Stimulated activated naive CD8-positive, alpha-beta T cell treated with anti-CD3 and anti-CD28 coated beads, Interleukin-15, amount 100 ng/mL, for 72 hours (primary cell): ENCODE data around the gene KLK3.
A peak's percentile ranks its signal among the peaks of the same experiment; 100 is the strongest.

Source experiments
- ATAC-seq: fragments of 150-1000 bp; cut with Tn5 transposase; 2 replicates; pipeline ENCODE4 v1.10.0; 2021; ENCODE audit warnings: mild to moderate bottlenecking, moderate library complexity
- DNase-seq, 2 donors: peaks; one replicate each; pipeline ENCODE4 v3.0.0; 2021 to 2022
- H3K27ac Mint-ChIP-seq, 2 donors: one replicate each; pipeline ENCODE4 v1.8.0; 2022; ENCODE audit warnings: mild to moderate bottlenecking in 2 of 2, mixed read lengths in 2 of 2, moderate library complexity in 2 of 2
- H3K27me3 Mint-ChIP-seq: one replicate; pipeline ENCODE4 v1.8.0; 2022; ENCODE audit warnings: mixed read lengths
- H3K4me1 Mint-ChIP-seq: one replicate; pipeline ENCODE4 v1.8.0; 2022; ENCODE audit warnings: mild to moderate bottlenecking, mixed read lengths
- H3K4me3 Mint-ChIP-seq, 2 donors: one replicate each; pipeline ENCODE4 v1.8.0; 2022; ENCODE audit warnings: mild to moderate bottlenecking in 2 of 2, mixed read lengths in 2 of 2, moderate library complexity in 1 of 2
- H3K9me3 Mint-ChIP-seq, 2 donors: one replicate each; pipeline ENCODE4 v1.8.0; 2022; ENCODE audit warnings: mixed read lengths in 2 of 2

Gene KLK3

GRCh38 chr19:50897612-50898011 is 42.9 kb downstream of the KLK3 start:
- peaks cover 43% of the 10 kb centered on the region for H3K27me3 Mint-ChIP-seq
- peaks cover 0 to 14% of the 10 kb centered on the region in 2 donors for H3K9me3 Mint-ChIP-seq
- peak overlapping the region in 1 of 2 donors; percentile 16 for H3K27ac Mint-ChIP-seq
- ATAC-seq (no peak), DNase-seq (no peak)
- H3K4me3 Mint-ChIP-seq, result no peak overlapping the region
- H3K4me1 Mint-ChIP-seq, result no peaks in the 10 kb centered on the region

DNA sequence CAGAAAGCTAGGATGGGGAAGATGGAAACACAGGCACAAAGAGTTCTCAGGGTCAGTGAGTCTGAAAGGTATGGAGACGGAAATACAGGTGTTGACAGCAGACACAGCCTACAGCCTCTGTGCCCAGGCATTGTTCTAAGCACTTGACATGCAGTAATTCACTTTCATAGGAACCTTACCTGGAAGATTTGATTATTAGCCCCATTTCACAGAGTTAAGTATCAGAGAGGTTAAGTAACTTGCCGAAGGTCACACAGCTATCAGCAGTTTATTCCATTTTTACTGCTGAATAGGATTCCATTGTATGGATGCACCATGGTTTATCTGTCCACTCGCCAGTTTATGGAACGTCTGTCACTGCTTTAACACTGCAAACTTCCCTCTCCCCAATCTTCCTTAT is 43.3 kb downstream of the KLK3 start:
- Mint-ChIP-seq H3K4me1 (no peaks in the 10 kb centered on the region), H3K27ac (peak overlapping the region in 1 of 2 donors; percentile 16), H3K9me3 (peaks cover 0 to 14% of the 10 kb centered on the region in 2 donors), H3K4me3 (no peak overlapping the region), H3K27me3 (peaks cover 41% of the 10 kb centered on the region)
- ATAC-seq, result no peak
- DNase-seq, result no peak

- ATAC-seq (no peak), DNase-seq (no peak)
- H3K27me3 Mint-ChIP-seq, result peaks cover 49% of the 10 kb centered on the region
- H3K4me1 Mint-ChIP-seq, result no peaks in the 10 kb centered on the region
- H3K27ac Mint-ChIP-seq, result no peak overlapping the region
- no peak overlapping the region for H3K4me3 Mint-ChIP-seq
- H3K9me3 Mint-ChIP-seq, result peaks cover 0 to 8% of the 10 kb centered on the region in 2 donors
Measured at GRCh38 chr19:50899569-50899968, 44.9 kb downstream of the KLK3 start.

DNA sequence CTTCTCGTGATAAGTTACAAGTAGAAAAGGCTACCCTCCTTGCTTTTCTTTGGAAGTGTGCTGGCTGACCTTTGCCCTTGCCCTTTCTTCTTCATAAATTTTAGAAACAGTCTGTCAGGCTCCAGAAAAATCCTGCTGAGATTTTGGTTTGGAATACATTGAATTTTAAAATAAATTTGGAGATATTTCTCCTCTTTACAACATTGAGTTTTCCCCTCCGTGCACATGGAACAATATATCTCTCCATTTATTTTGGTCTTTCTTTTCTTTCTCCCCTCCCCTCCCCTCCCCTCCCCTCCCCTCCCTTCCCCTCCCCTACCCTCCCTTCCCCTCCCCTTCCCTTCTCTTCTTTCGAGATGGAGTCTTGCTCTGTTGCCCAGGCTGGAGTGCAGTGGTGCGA is 47.9 kb downstream of the KLK3 start:
- ATAC-seq (no peak), DNase-seq (no peak)
- Mint-ChIP-seq H3K27me3 (peaks cover 31% of the 10 kb centered on the region), H3K4me1 (no peaks in the 10 kb centered on the region), H3K4me3 (no peak overlapping the region), H3K27ac (no peak overlapping the region), H3K9me3 (no peaks in the 10 kb centered on the region)

GRCh38 chr19:50906217-50906616 is 51.5 kb downstream of the KLK3 start:
- DNase-seq, result peak in 1 of 2 donors; percentile 41
- Mint-ChIP-seq H3K4me1 (peaks cover 11% of the 10 kb centered on the region), H3K27ac (no peak overlapping the region), H3K27me3 (peaks cover 14% of the 10 kb centered on the region), H3K4me3 (no peak overlapping the region), H3K9me3 (no peaks in the 10 kb centered on the region)
- peak; percentile 56 for ATAC-seq

DNA sequence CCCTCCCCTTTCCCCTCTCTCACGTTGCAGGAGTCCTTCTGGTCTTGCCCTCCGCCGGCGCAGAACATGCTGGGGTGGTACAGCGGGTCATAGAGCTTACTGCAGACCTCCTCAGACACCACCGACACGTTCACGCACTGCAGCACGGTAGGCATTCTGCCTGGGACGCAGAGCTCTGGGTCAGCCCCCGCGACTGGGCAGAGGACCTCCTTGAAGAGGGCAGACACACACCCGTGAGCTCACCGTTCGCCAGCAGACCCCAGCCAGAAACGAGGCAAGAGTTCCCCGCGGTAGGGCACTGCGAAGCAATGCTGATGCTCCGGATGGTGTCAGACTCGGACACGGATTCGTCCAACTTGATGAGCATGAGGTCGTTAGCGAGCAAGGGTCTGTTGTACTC is 53.6 kb downstream of the KLK3 start:
- H3K4me3 Mint-ChIP-seq, result no peak overlapping the region

GRCh38 chr19:50909240-50910070 is 54.7 kb downstream of the KLK3 start:
- Mint-ChIP-seq H3K27ac (no peak overlapping the region), H3K27me3 (no peaks in the 10 kb centered on the region), H3K4me3 (peak overlapping the region; percentile 58 to 76), H3K4me1 (peaks cover 17% of the 10 kb centered on the region), H3K9me3 (no peaks in the 10 kb centered on the region)
- DNase-seq, result peak in 1 of 2 donors; percentile 19
- ATAC-seq, result no peak

More for the DNA sequence above, 53.6 kb downstream of the KLK3 start:
- H3K4me1 Mint-ChIP-seq, result peaks cover 17% of the 10 kb centered on the region
- H3K9me3 Mint-ChIP-seq, result no peaks in the 10 kb centered on the region
- H3K27ac Mint-ChIP-seq, result no peak overlapping the region
- DNase-seq (no peak), ATAC-seq (no peak)
- H3K27me3 Mint-ChIP-seq, result peaks cover 8% of the 10 kb centered on the region
